HL-60 (cell line): ENCODE measurements around the gene PDE8A.

Experiments used
- DNase-seq, 2 experiments: peaks; one replicate each; pipeline ENCODE4 v3.0.0-alpha.2; 2010 to 2020; ENCODE audit warnings: low read depth in 1 of 2, low spot score in 1 of 2
- H3K27ac ChIP-seq: fragments of 250-450 bp; sonication (Bioruptor Pico); replicated peaks from 2 replicates; pipeline ENCODE4 v1.5.1; 2020; ENCODE audit warnings: mild to moderate bottlenecking, moderate library complexity
- H3K27me3 ChIP-seq: fragments of 250-450 bp; sonication (Bioruptor Pico); 2 replicates; pipeline ENCODE4 v1.5.1; 2021; ENCODE audit warnings: mild to moderate bottlenecking, moderate library complexity; ENCODE audit not compliant: insufficient read depth, poor library complexity, severe bottlenecking
- H3K4me3 ChIP-seq: replicated peaks from 2 replicates; pipeline ENCODE4 v1.5.1; 2011; ENCODE audit warnings: mild to moderate bottlenecking, control low read depth, low read length; ENCODE audit not compliant: insufficient read depth
- CTCF ChIP-seq: IDR thresholded peaks from one replicate; pipeline ENCODE4 v1.5.1; 2011; ENCODE audit warnings: low read length, control low read depth, inconsistent platforms; ENCODE audit not compliant: insufficient read depth
- GABPA ChIP-seq: IDR thresholded peaks from 2 replicates; pipeline ENCODE4 v1.6.1; 2012; ENCODE audit warnings: low read depth
- POLR2AphosphoS5 ChIP-seq: IDR thresholded peaks from 2 replicates; pipeline ENCODE4 v1.6.1; 2012; ENCODE audit warnings: low read depth
- REST ChIP-seq: IDR thresholded peaks from 2 replicates; pipeline ENCODE4 v1.6.1; 2012; ENCODE audit warnings: low read depth; ENCODE audit not compliant: insufficient replicate concordance
- SPI1 ChIP-seq: IDR thresholded peaks from 2 replicates; pipeline ENCODE4 v1.6.1; 2012; ENCODE audit warnings: low read depth, mild to moderate bottlenecking, borderline replicate concordance

The PDE8A gene

GRCh38 chr15:84981054-84981710 lies 474 bp upstream of the PDE8A start:
- Histone ChIP-seq H3K4me3 (peak overlapping the region; percentile 86), H3K27me3 (no peaks in the 10 kb centered on the region), H3K27ac (peak overlapping the region; percentile 76)
- TF ChIP-seq CTCF (no peak), REST (no peak), SPI1 (no peak), GABPA (peak; percentile 41; the same call in 1 of the 2 replicates), POLR2AphosphoS5 (peak; percentile 57)
- peak; percentile 88 to 94 for DNase-seq

- peak in 1 of 2 experiments; percentile 36 for DNase-seq
Measured at GRCh38 chr15:84982301-84982920, 755 bp downstream of the PDE8A start.

GRCh38 chr15:84983294-84983693 lies 1.6 kb downstream of the PDE8A start:
- no peaks in the 10 kb centered on the region for H3K27me3 ChIP-seq
- no peak for TF ChIP-seq CTCF
- no peak for TF ChIP-seq REST
- no peak for TF ChIP-seq GABPA
- TF ChIP-seq SPI1: no peak
- TF ChIP-seq POLR2AphosphoS5: no peak
- H3K4me3 ChIP-seq: no peak overlapping the region
- H3K27ac ChIP-seq: no peak overlapping the region
- no peak for DNase-seq

More at GRCh38 chr15:84982301-84982920, 755 bp downstream of the PDE8A start:
- Histone ChIP-seq H3K27me3 (no peaks in the 10 kb centered on the region), H3K27ac (no peak overlapping the region), H3K4me3 (peak overlapping the region; percentile 86)
- no peak for TF ChIP-seq GABPA
- no peak for TF ChIP-seq CTCF
- TF ChIP-seq POLR2AphosphoS5: no peak

GRCh38 chr15:84983711-84984110 lies 2.1 kb downstream of the PDE8A start:
- H3K4me3 ChIP-seq: no peak overlapping the region
- H3K27ac ChIP-seq: no peak overlapping the region
- DNase-seq: no peak
- TF ChIP-seq GABPA: no peak
- TF ChIP-seq SPI1: no peak
- no peak for TF ChIP-seq REST
- no peak for TF ChIP-seq POLR2AphosphoS5
- TF ChIP-seq CTCF: no peak
- no peaks in the 10 kb centered on the region for H3K27me3 ChIP-seq
